NOMO-1 treated with dmso at 0.1 percent for 144 hours (cell line): Measurements from ENCODE around the gene HOXC11.

ENCODE experiments used
- DNase-seq: peaks from one replicate; lab custom pipeline; 2025; ENCODE audit not compliant: unreplicated experiment; lab: John Stamatoyannopoulos, UW

The HOXC11 gene

GRCh38 chr12:54019924-54020590 is 47.1 kb downstream of the HOXC11 start:
- no peak for DNase-seq

- no peak for DNase-seq
These were observed 47.9 kb downstream of the HOXC11 start for GRCh38 chr12:54020591-54021405.

GRCh38 chr12:54021432-54022013 is 48.6 kb downstream of the HOXC11 start:
- no peak for DNase-seq

- no peak for DNase-seq
These were observed 50.3 kb downstream of the HOXC11 start for GRCh38 chr12:54022960-54023884.

GRCh38 chr12:54024127-54024526 is 51.2 kb downstream of the HOXC11 start:
- DNase-seq: no peak

- DNase-seq: no peak
These were observed 51.8 kb downstream of the HOXC11 start for GRCh38 chr12:54024581-54025305.

GRCh38 chr12:54025499-54026405 is 52.8 kb downstream of the HOXC11 start:
- no peak for DNase-seq

- DNase-seq: peak; percentile 57
These were observed 53.9 kb downstream of the HOXC11 start for GRCh38 chr12:54026640-54027441.
